IMR-90 (cell line): ENCODE results near the gene CUL7. TPM values are rescaled to one million over a fixed set of nuclear protein-coding genes. Genes with fewer than 3 reads are reported as not detected.

Source experiments
- ATAC-seq: fragments of 200-7000 bp; cut with Tn5 transposase; 2 replicates; pipeline ENCODE4 v1.9.1; 2020; ENCODE audit warnings: low read depth, mild to moderate bottlenecking, moderate library complexity
- BruUV-seq: library from RNA; stranded (reverse); fragments of 400-500 nt; replicated peaks from 2 replicates; lab custom pipeline; 2021; lab: Mats Ljungman, UMichigan
- CTCF ChIA-PET: fragments of 300-600 bp; formaldehyde crosslinking; extraction: SDS; loops from one replicate; lab custom pipeline; 2021; ENCODE audit warnings: antibody characterized with exemption; lab: Yijun Ruan, JAX
- POLR2A ChIA-PET: fragments of 300-600 bp; sonication (Branson Sonifier 250); formaldehyde crosslinking; loops from one replicate; lab custom pipeline; 2022; ENCODE audit warnings: antibody characterized with exemption; ENCODE audit not compliant: unreplicated experiment; lab: Charles Lee
- DNase-seq: peaks from one replicate; pipeline ENCODE4 v3.0.0; 2013
- H2AFZ ChIP-seq: replicated peaks from 2 replicates; pipeline ENCODE3; 2013; ENCODE audit warnings: low read length, mild to moderate bottlenecking; ENCODE audit not compliant: poor library complexity
- H2AK5ac ChIP-seq: 2 replicates; pipeline ENCODE4 v1.6.1; 2013; ENCODE audit warnings: low read depth, low read length, inconsistent platforms
- H2AK9ac ChIP-seq: replicated peaks from 2 replicates; pipeline ENCODE3; 2013; ENCODE audit warnings: mild to moderate bottlenecking, low read depth, low read length, moderate library complexity; ENCODE audit not compliant: poor library complexity
- H2BK120ac ChIP-seq: 2 replicates; pipeline ENCODE4 v1.6.1; 2013; ENCODE audit warnings: low read depth, low read length, inconsistent platforms
- H2BK15ac ChIP-seq: 3 replicates; pipeline ENCODE4 v1.6.1; 2013; ENCODE audit warnings: low read depth, low read length, inconsistent platforms
- H2BK20ac ChIP-seq: 2 replicates; pipeline ENCODE4 v1.6.1; 2013; ENCODE audit warnings: low read depth, mild to moderate bottlenecking, inconsistent platforms, low read length, moderate library complexity
- H2BK5ac ChIP-seq: 2 replicates; pipeline ENCODE4 v1.6.1; 2013; ENCODE audit warnings: mild to moderate bottlenecking, low read depth, low read length, inconsistent platforms; ENCODE audit not compliant: poor library complexity, severe bottlenecking
- H3K14ac ChIP-seq: replicated peaks from 2 replicates; pipeline ENCODE4 v1.6.1; 2013; ENCODE audit warnings: low read depth, low read length, inconsistent platforms
- H3K18ac ChIP-seq: 2 replicates; pipeline ENCODE4 v1.6.1; 2013; ENCODE audit warnings: low read depth, low read length, control low read depth
- H3K23ac ChIP-seq: 2 replicates; pipeline ENCODE4 v1.6.1; 2013; ENCODE audit warnings: low read depth, low read length, inconsistent platforms
- H3K27ac ChIP-seq: 2 replicates; pipeline ENCODE4 v1.5.1; 2013; ENCODE audit warnings: mild to moderate bottlenecking, control low read depth, low read length; ENCODE audit not compliant: insufficient read depth
- H3K27me3 ChIP-seq: 2 replicates; pipeline ENCODE4 v1.6.1; 2013; ENCODE audit warnings: low read length; ENCODE audit not compliant: control insufficient read depth, insufficient read depth
- H3K36me3 ChIP-seq: 2 replicates; pipeline ENCODE4 v1.6.1; 2013; ENCODE audit warnings: low read length, mixed read lengths; ENCODE audit not compliant: control insufficient read depth, insufficient read depth
- H3K4ac ChIP-seq: 2 replicates; pipeline ENCODE4 v1.6.1; 2013; ENCODE audit warnings: low read depth, low read length, inconsistent platforms
- H3K4me1 ChIP-seq: 2 replicates; pipeline ENCODE4 v1.6.1; 2013; ENCODE audit warnings: low read length, mixed read lengths; ENCODE audit not compliant: control insufficient read depth, insufficient read depth
- H3K4me2 ChIP-seq: 2 replicates; pipeline ENCODE4 v1.6.1; 2013; ENCODE audit warnings: low read depth, mild to moderate bottlenecking, control low read depth, low read length, moderate library complexity
- H3K4me3 ChIP-seq: 2 replicates; pipeline ENCODE4 v1.5.1; 2013; ENCODE audit warnings: low read depth, mild to moderate bottlenecking, control low read depth, low read length, moderate library complexity; ENCODE audit not compliant: insufficient read depth
- H3K56ac ChIP-seq: 2 replicates; pipeline ENCODE4 v1.6.1; 2013; ENCODE audit warnings: low read length, inconsistent platforms; ENCODE audit not compliant: insufficient read depth; ENCODE audit errors: extremely low read depth
- H3K79me1 ChIP-seq, 2 experiments: 2 replicates each; pipeline ENCODE4 v1.6.1; 2013; ENCODE audit warnings: low read length in 2 of 2, inconsistent platforms in 1 of 2, low read depth in 1 of 2
- H3K9ac ChIP-seq: 2 replicates; pipeline ENCODE4 v1.6.1; 2013; ENCODE audit warnings: low read depth, low read length, control low read depth
- H3K9me1 ChIP-seq: 2 replicates; pipeline ENCODE4 v1.6.1; 2013; ENCODE audit warnings: low read length, inconsistent platforms; ENCODE audit not compliant: insufficient read depth
- H3K9me3 ChIP-seq: 2 replicates; pipeline ENCODE4 v1.6.1; 2013; ENCODE audit warnings: low read length; ENCODE audit not compliant: control insufficient read depth, insufficient read depth
- H4K20me1 ChIP-seq: 2 replicates; pipeline ENCODE4 v1.6.1; 2013; ENCODE audit warnings: low read length, inconsistent platforms; ENCODE audit not compliant: insufficient read depth
- H4K5ac ChIP-seq: 2 replicates; pipeline ENCODE4 v1.6.1; 2013; ENCODE audit warnings: mild to moderate bottlenecking, low read depth, low read length, control low read depth
- H4K8ac ChIP-seq, 2 experiments: 2 replicates each; pipeline ENCODE4 v1.6.1; 2013; ENCODE audit warnings: low read depth in 2 of 2, low read length in 2 of 2, control low read depth in 1 of 2, inconsistent platforms in 1 of 2
- H4K91ac ChIP-seq: 2 replicates; pipeline ENCODE4 v1.6.1; 2013; ENCODE audit warnings: low read depth, low read length, inconsistent platforms; ENCODE audit not compliant: insufficient read depth
- BHLHE40 ChIP-seq: fragments of 150-350 bp; IDR thresholded peaks from 2 replicates; pipeline ENCODE4 v1.6.1; 2016; ENCODE audit warnings: mild to moderate bottlenecking, low read depth, low read length
- CHD1 ChIP-seq: IDR thresholded peaks from 2 replicates; pipeline ENCODE4 v1.6.1; 2012; ENCODE audit warnings: low read depth, low read length, improper control_type of control experiment
- CTCF ChIP-seq: conservative IDR thresholded peaks from 2 replicates; pipeline ENCODE4 v1.5.1; 2012; ENCODE audit warnings: mild to moderate bottlenecking, low read depth, low read length, improper control_type of control experiment
- FOS ChIP-seq: fragments of 150-350 bp; IDR thresholded peaks from 2 replicates; pipeline ENCODE4 v1.6.1; 2016; ENCODE audit warnings: low read depth, low read length
- MAFK ChIP-seq: IDR thresholded peaks from 2 replicates; pipeline ENCODE4 v1.6.1; 2012; ENCODE audit warnings: low read depth, low read length, improper control_type of control experiment
- MAZ ChIP-seq: IDR thresholded peaks from 2 replicates; pipeline ENCODE4 v1.6.1; 2012; ENCODE audit warnings: low read depth, mild to moderate bottlenecking, low read length, improper control_type of control experiment, moderate library complexity, borderline replicate concordance
- MXI1 ChIP-seq: IDR thresholded peaks from 2 replicates; pipeline ENCODE4 v1.6.1; 2012; ENCODE audit warnings: low read depth, mild to moderate bottlenecking, low read length, moderate library complexity, borderline replicate concordance
- RCOR1 ChIP-seq: IDR thresholded peaks from 2 replicates; pipeline ENCODE4 v1.6.1; 2012; ENCODE audit warnings: mild to moderate bottlenecking, low read length, improper control_type of control experiment; ENCODE audit not compliant: insufficient replicate concordance
- SMC3 ChIP-seq: fragments of 150-350 bp; IDR thresholded peaks from 2 replicates; pipeline ENCODE4 v1.6.1; 2016; ENCODE audit warnings: low read depth, mild to moderate bottlenecking, antibody characterized with exemption, low read length, moderate library complexity
- WGBS, 2 experiments: methylation state at CpG; one replicate each; pipeline versions ENCODE4 v1.1.5 to v1.1.7; 2013; ENCODE audit warnings: missing lambda C conversion rate in 2 of 2; ENCODE audit not compliant: insufficient read length in 1 of 2; ENCODE audit errors: extremely low coverage in 2 of 2; 5-methylcytosine and 5-hydroxymethylcytosine counted together
- dilution Hi-C: fragments of 300-500 bp; cut with HindIII; formaldehyde crosslinking; loops from one replicate; pipeline ENCODE4 v1.14.3; 2018; ENCODE audit warnings: low sequenced_read_pairs; ENCODE audit not compliant: unreplicated experiment
- in situ Hi-C: fragments of 300-500 bp; cut with MboI; formaldehyde crosslinking; loops from 3 replicates; pipeline ENCODE4 v1.14.3; 2019; ENCODE audit warnings: low sequenced_read_pairs, inconsistent platforms, mixed read lengths
- intact Hi-C: fragments of 100-400 bp; cut with micrococcal nuclease; formaldehyde crosslinking; loops from 2 replicates; pipeline ENCODE4 v1.10.0; 2022
- polyA plus RNA-seq, 3 experiments: library from polyadenylated mRNA; depleted of rRNA; stranded (reverse); fragments of >200 nt; gene quantifications; 2 replicates each; pipeline ENCODE4 v1.2.3, GENCODE V29; 2012; ENCODE audit warnings: low replicate concordance in 1 of 3
- total RNA-seq: library from RNA; depleted of rRNA; stranded (reverse); fragments of >200 nt; gene quantifications from 2 replicates; pipeline ENCODE4 v1.2.3, GENCODE V29; 2012

The CUL7 gene
- total and polyA plus RNA-seq, 2 of the 4 experiments (the other 2 are of a cell fraction), result 38.0 to 39.3 TPM

- Histone ChIP-seq H2BK15ac (no peak overlapping the region), H3K4me3 (no peak overlapping the region), H2BK120ac (no peak overlapping the region), H3K36me3 (peaks cover 23% of the 10 kb centered on the region), H4K5ac (no peak overlapping the region), H3K23ac (peak overlapping the region; percentile 45; the same call in 1 of the 2 replicates), H3K27ac (no peak overlapping the region), H3K9me3 (no peaks in the 10 kb centered on the region), H2AK9ac (no peak overlapping the region), H2AK5ac (no peak overlapping the region), H3K4me1 (peaks cover 3% of the 10 kb centered on the region; the same call in 1 of the 2 replicates), H4K8ac (no peak overlapping the region), H3K9me1 (peaks cover 19% of the 10 kb centered on the region; the same call in 1 of the 2 replicates), H2BK5ac (no peak overlapping the region), H2AFZ (no peak overlapping the region), H3K14ac (no peak overlapping the region), H2BK20ac (no peak overlapping the region), H3K4ac (no peak overlapping the region), H3K18ac (no peak overlapping the region), H3K9ac (no peak overlapping the region), H4K91ac (no peak overlapping the region), H3K4me2 (no peak overlapping the region), H3K27me3 (no peaks in the 10 kb centered on the region), H3K79me1 (peaks cover 56 to 65% of the 10 kb centered on the region in 2 experiments), H4K20me1 (peaks cover 30% of the 10 kb centered on the region), H3K56ac (no peak overlapping the region)
- no peak for TF ChIP-seq MAZ
- TF ChIP-seq SMC3, result no peak
- no peak for TF ChIP-seq MAFK
- no peak for TF ChIP-seq CTCF
- no peak for TF ChIP-seq BHLHE40
- TF ChIP-seq FOS, result no peak
- TF ChIP-seq CHD1, result no peak
- no peak for TF ChIP-seq RCOR1
- TF ChIP-seq MXI1, result no peak
- in situ Hi-C loops, result no loop called here
- POLR2A ChIA-PET, result no interaction called here
- intact Hi-C loops, result no loop called here
- no peak for ATAC-seq
- CTCF ChIA-PET, result no interaction called here
- BruUV-seq, result no TSS peak
- WGBS, 2 experiments, result 100% methylated on average over 1 of the region's 1 CpG; no CpG with 5 or more reads in 1 of the 2 experiments
- dilution Hi-C loops, result no loop called here
- peak; percentile 36 for DNase-seq
Observed at GRCh38 chr6:42988486-42989020, 65.1 kb downstream of the CUL7 start.
